Liver (tissue), 3 donors: ENCODE data around the gene ZNF506.

ENCODE experiments used
- FOXA1 ChIP-seq: IDR thresholded peaks from 2 replicates; pipeline ENCODE4 v1.6.1; 2016; ENCODE audit warnings: antibody characterized with exemption
- FOXA2 ChIP-seq: IDR thresholded peaks from 2 replicates; pipeline ENCODE4 v1.6.1; 2016; ENCODE audit warnings: antibody characterized with exemption
- GABPA ChIP-seq, 2 donors: IDR thresholded peaks in 1 of 2; conservative IDR thresholded peaks in 1 of 2; 2 replicates each; pipeline ENCODE4 v1.6.1; 2016; ENCODE audit warnings: antibody characterized with exemption in 2 of 2, mild to moderate bottlenecking in 1 of 2, moderate library complexity in 1 of 2
- RAD21 ChIP-seq, 2 donors: IDR thresholded peaks; 2 replicates each; pipeline ENCODE4 v1.6.1; 2016; ENCODE audit warnings: antibody characterized with exemption in 2 of 2, mild to moderate bottlenecking in 2 of 2
- SP1 ChIP-seq: IDR thresholded peaks from 2 replicates; pipeline ENCODE4 v1.6.1; 2018; ENCODE audit warnings: antibody characterized with exemption, mild to moderate bottlenecking
- TAF1 ChIP-seq: conservative IDR thresholded peaks from 2 replicates; pipeline ENCODE4 v1.6.1; 2016; ENCODE audit warnings: antibody characterized with exemption, mild to moderate bottlenecking
- YY1 ChIP-seq: IDR thresholded peaks from 2 replicates; pipeline ENCODE4 v1.6.1; 2016; ENCODE audit warnings: antibody characterized with exemption, mild to moderate bottlenecking
- TF ChIP-seq, protein P1 (sequence below): IDR thresholded peaks from 2 replicates; pipeline ENCODE4 v1.6.1; 2016; ENCODE audit warnings: antibody characterized with exemption, mild to moderate bottlenecking
- TF ChIP-seq, protein P2 (sequence below): fragments of 150-350 bp; IDR thresholded peaks from 2 replicates; pipeline ENCODE4 v1.5.1; 2017; ENCODE audit warnings: improper control_type of control experiment, low read depth, low read length; ENCODE audit not compliant: missing input control
- TF ChIP-seq, protein P3 (sequence below): IDR thresholded peaks from 2 replicates; pipeline ENCODE4 v1.6.1; 2016; ENCODE audit warnings: antibody characterized with exemption
- TF ChIP-seq, protein P4 (sequence below): IDR thresholded peaks from 2 replicates; pipeline ENCODE4 v1.6.1; 2016; ENCODE audit warnings: antibody characterized with exemption
- donor health status: healthy.
- donor health status: healthy.

DNA sequence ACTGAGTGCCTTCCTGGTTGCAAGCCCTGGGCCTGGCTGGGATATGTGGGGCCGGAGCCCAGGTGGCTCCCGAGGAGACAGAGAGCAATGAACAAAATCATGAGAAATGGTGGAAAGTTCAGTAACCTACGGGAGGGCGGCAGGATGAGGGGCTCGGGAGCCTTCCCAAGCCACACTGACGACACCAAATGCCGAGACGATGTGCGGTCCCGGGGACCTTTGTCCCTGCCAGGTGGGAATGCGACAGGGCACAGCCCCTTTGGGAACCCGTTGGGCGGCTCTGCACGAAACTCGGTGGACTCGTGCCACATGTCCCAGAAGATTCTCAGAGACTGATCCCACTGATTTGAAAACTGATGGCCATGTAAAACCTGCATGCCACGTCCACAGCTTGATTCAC is 76.9 kb downstream of the ZNF506 start:
- TF ChIP-seq, protein P1, sequence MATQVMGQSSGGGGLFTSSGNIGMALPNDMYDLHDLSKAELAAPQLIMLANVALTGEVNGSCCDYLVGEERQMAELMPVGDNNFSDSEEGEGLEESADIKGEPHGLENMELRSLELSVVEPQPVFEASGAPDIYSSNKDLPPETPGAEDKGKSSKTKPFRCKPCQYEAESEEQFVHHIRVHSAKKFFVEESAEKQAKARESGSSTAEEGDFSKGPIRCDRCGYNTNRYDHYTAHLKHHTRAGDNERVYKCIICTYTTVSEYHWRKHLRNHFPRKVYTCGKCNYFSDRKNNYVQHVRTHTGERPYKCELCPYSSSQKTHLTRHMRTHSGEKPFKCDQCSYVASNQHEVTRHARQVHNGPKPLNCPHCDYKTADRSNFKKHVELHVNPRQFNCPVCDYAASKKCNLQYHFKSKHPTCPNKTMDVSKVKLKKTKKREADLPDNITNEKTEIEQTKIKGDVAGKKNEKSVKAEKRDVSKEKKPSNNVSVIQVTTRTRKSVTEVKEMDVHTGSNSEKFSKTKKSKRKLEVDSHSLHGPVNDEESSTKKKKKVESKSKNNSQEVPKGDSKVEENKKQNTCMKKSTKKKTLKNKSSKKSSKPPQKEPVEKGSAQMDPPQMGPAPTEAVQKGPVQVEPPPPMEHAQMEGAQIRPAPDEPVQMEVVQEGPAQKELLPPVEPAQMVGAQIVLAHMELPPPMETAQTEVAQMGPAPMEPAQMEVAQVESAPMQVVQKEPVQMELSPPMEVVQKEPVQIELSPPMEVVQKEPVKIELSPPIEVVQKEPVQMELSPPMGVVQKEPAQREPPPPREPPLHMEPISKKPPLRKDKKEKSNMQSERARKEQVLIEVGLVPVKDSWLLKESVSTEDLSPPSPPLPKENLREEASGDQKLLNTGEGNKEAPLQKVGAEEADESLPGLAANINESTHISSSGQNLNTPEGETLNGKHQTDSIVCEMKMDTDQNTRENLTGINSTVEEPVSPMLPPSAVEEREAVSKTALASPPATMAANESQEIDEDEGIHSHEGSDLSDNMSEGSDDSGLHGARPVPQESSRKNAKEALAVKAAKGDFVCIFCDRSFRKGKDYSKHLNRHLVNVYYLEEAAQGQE = no peak
- TF ChIP-seq TAF1 (no peak), SP1 (no peak), YY1 (no peak), FOXA2 (no peak), RAD21 (IDR thresholded peaks at IDR 0.05) (no peak), GABPA (IDR thresholded peaks at IDR 0.05 in 1 of 2, conservative IDR thresholded peaks at IDR 0.05 in 1 of 2) (no peak), FOXA1 (no peak)
- TF ChIP-seq, protein P2, sequence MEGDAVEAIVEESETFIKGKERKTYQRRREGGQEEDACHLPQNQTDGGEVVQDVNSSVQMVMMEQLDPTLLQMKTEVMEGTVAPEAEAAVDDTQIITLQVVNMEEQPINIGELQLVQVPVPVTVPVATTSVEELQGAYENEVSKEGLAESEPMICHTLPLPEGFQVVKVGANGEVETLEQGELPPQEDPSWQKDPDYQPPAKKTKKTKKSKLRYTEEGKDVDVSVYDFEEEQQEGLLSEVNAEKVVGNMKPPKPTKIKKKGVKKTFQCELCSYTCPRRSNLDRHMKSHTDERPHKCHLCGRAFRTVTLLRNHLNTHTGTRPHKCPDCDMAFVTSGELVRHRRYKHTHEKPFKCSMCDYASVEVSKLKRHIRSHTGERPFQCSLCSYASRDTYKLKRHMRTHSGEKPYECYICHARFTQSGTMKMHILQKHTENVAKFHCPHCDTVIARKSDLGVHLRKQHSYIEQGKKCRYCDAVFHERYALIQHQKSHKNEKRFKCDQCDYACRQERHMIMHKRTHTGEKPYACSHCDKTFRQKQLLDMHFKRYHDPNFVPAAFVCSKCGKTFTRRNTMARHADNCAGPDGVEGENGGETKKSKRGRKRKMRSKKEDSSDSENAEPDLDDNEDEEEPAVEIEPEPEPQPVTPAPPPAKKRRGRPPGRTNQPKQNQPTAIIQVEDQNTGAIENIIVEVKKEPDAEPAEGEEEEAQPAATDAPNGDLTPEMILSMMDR = no peak
- TF ChIP-seq, protein P3, sequence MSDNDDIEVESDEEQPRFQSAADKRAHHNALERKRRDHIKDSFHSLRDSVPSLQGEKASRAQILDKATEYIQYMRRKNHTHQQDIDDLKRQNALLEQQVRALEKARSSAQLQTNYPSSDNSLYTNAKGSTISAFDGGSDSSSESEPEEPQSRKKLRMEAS = no peak
- TF ChIP-seq, protein P4, sequence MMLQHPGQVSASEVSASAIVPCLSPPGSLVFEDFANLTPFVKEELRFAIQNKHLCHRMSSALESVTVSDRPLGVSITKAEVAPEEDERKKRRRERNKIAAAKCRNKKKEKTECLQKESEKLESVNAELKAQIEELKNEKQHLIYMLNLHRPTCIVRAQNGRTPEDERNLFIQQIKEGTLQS = no peak
